Erythroblast (primary cell): ENCODE results near the gene GTPBP1.

ENCODE experiments used
- GATA1 ChIP-seq: IDR thresholded peaks from 2 replicates; pipeline ENCODE4 v1.6.1; 2011; ENCODE audit warnings: low read depth, mild to moderate bottlenecking, control low read depth, low read length, moderate library complexity
- POLR2A ChIP-seq: IDR thresholded peaks from 2 replicates; pipeline ENCODE4 v1.6.1; 2011; ENCODE audit warnings: mild to moderate bottlenecking, low read length

DNA sequence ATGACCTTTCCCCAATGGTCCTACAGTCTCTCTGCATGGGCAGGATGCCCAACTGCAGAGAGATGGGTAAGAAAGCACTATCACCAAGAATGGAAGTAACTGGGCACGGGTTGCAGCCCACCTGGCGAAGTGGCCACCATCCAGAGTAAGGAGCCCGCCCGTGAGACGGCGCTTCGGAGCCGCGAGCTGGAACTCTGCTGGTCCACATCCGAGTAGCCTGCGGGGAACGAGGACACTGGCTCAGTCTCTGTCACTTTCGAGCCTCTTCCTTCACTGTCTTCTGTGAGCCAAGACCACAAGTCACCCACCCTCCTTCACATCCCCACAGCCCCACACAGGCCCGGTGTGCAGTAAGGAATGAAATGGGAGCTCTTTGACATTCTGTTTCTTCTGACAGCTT, 44.4 kb downstream of the GTPBP1 start:
- no peak for TF ChIP-seq POLR2A
- TF ChIP-seq GATA1: no peak
